Measurements from ENCODE around the gene HELZ. TPM values are rescaled to one million over a fixed set of nuclear protein-coding genes. Genes with fewer than 3 reads are reported as not detected.

The HELZ gene
- total and polyA plus RNA-seq, 2 donors (not counting 1 experiment from before 2014, with no cell fraction given) = 18.9 to 28.1 TPM

GRCh38 chr17:67238991-67239390 is 6.0 kb downstream of the HELZ start:
- H3K36me3 ChIP-seq (ENCODE audit: control insufficient read depth, insufficient read depth, low read length) = peaks cover 2% of the 10 kb centered on the region
- no peak overlapping the region for H3K9ac ChIP-seq (ENCODE audit: insufficient read depth, low read length)
- H3K4me3 ChIP-seq (replicated peaks in 1 of 4; ENCODE audit: control extremely low read depth in 1 of 4, insufficient read depth in 1 of 4, low read depth in 3 of 4, low read length in 4 of 4) = no peak overlapping the region
- no peak overlapping the region for H3K27ac ChIP-seq (ENCODE audit: insufficient read depth, low read length)
- peaks cover 3% of the 10 kb centered on the region for H3K4me1 ChIP-seq (ENCODE audit: control insufficient read depth, extremely low read depth, insufficient read depth, low read length)
- no peak overlapping the region for H3K4me2 ChIP-seq (ENCODE audit: extremely low read depth, insufficient read depth, low read length)
- no peak for TF ChIP-seq CTCF (conservative IDR thresholded peaks at IDR 0.05 in 1 of 2, IDR thresholded peaks at IDR 0.05 in 1 of 2; ENCODE audit: low read depth in 1 of 2, low read length in 2 of 2)
- no peak for TF ChIP-seq EZH2 (IDR thresholded peaks at IDR 0.05; ENCODE audit: low read length, missing control alignments)
- peaks cover 28% of the 10 kb centered on the region for H3K79me2 ChIP-seq (ENCODE audit: control insufficient read depth, insufficient read depth, low read length)
- no peak overlapping the region for H2AFZ ChIP-seq (ENCODE audit: low read length)
- no peaks in the 10 kb centered on the region for H3K9me3 ChIP-seq (ENCODE audit: control insufficient read depth, insufficient read depth, low read depth, low read length)
- H4K20me1 ChIP-seq (ENCODE audit: control insufficient read depth, extremely low read depth, insufficient read depth, low read length) = no peaks in the 10 kb centered on the region
- H3K27me3 ChIP-seq (ENCODE audit: control insufficient read depth, insufficient read depth, low read length) = no peaks in the 10 kb centered on the region
- DNase-seq (ENCODE audit: low read depth in 2 of 2) = peak in 1 of 2 donors; percentile 33

DNA sequence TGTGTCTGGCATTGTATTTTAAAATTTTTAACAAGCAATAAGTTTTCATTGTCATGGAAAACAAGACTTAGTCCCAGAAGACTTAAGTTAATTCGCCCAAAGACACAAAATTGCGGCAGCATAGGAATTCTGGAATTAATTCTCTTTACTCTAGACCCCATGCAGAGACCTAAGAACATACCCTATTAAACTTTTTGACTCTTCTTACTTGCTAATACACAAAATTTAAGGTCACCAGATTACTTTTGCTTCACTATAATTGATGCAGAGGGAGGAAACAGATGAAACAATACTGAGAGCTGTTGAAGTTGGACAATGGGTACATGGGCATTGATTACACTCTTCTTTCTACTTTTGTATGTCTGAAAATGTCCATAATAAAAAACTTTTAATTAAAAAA is 12.6 kb downstream of the HELZ start:
- H3K4me3 ChIP-seq (replicated peaks in 1 of 4; ENCODE audit: control extremely low read depth in 1 of 4, insufficient read depth in 1 of 4, low read depth in 3 of 4, low read length in 4 of 4) = no peak overlapping the region
- no peak overlapping the region for H2AFZ ChIP-seq (ENCODE audit: low read length)
- peaks cover 2% of the 10 kb centered on the region for H3K79me2 ChIP-seq (ENCODE audit: control insufficient read depth, insufficient read depth, low read length)
- no peak for DNase-seq (ENCODE audit: low read depth in 2 of 2)
- H3K36me3 ChIP-seq (ENCODE audit: control insufficient read depth, insufficient read depth, low read length) = peaks cover 2% of the 10 kb centered on the region
- H3K9ac ChIP-seq (ENCODE audit: insufficient read depth, low read length) = no peak overlapping the region
- H3K27me3 ChIP-seq (ENCODE audit: control insufficient read depth, insufficient read depth, low read length) = no peaks in the 10 kb centered on the region
- H3K9me3 ChIP-seq (ENCODE audit: control insufficient read depth, insufficient read depth, low read depth, low read length) = no peaks in the 10 kb centered on the region
- H3K4me1 ChIP-seq (ENCODE audit: control insufficient read depth, extremely low read depth, insufficient read depth, low read length) = peaks cover under 1% of the 10 kb centered on the region
- H3K27ac ChIP-seq (ENCODE audit: insufficient read depth, low read length) = no peak overlapping the region
- TF ChIP-seq EZH2 (IDR thresholded peaks at IDR 0.05; ENCODE audit: low read length, missing control alignments) = no peak
- no peak for TF ChIP-seq CTCF (conservative IDR thresholded peaks at IDR 0.05 in 1 of 2, IDR thresholded peaks at IDR 0.05 in 1 of 2; ENCODE audit: low read depth in 1 of 2, low read length in 2 of 2)
- no peak overlapping the region for H3K4me2 ChIP-seq (ENCODE audit: extremely low read depth, insufficient read depth, low read length)
- no peaks in the 10 kb centered on the region for H4K20me1 ChIP-seq (ENCODE audit: control insufficient read depth, extremely low read depth, insufficient read depth, low read length)

- no peak overlapping the region for H3K4me3 ChIP-seq (replicated peaks in 1 of 4; ENCODE audit: control extremely low read depth in 1 of 4, insufficient read depth in 1 of 4, low read depth in 3 of 4, low read length in 4 of 4)
- no peaks in the 10 kb centered on the region for H3K9me3 ChIP-seq (ENCODE audit: control insufficient read depth, insufficient read depth, low read depth, low read length)
- DNase-seq (ENCODE audit: low read depth in 2 of 2) = no peak
- peaks cover 13% of the 10 kb centered on the region for H3K79me2 ChIP-seq (ENCODE audit: control insufficient read depth, insufficient read depth, low read length)
- H3K4me2 ChIP-seq (ENCODE audit: extremely low read depth, insufficient read depth, low read length) = no peak overlapping the region
- H4K20me1 ChIP-seq (ENCODE audit: control insufficient read depth, extremely low read depth, insufficient read depth, low read length) = no peaks in the 10 kb centered on the region
- no peaks in the 10 kb centered on the region for H3K27me3 ChIP-seq (ENCODE audit: control insufficient read depth, insufficient read depth, low read length)
- H3K9ac ChIP-seq (ENCODE audit: insufficient read depth, low read length) = no peak overlapping the region
- H3K4me1 ChIP-seq (ENCODE audit: control insufficient read depth, extremely low read depth, insufficient read depth, low read length) = peaks cover 2% of the 10 kb centered on the region
- no peak overlapping the region for H3K27ac ChIP-seq (ENCODE audit: insufficient read depth, low read length)
- no peak for TF ChIP-seq EZH2 (IDR thresholded peaks at IDR 0.05; ENCODE audit: low read length, missing control alignments)
- no peak for TF ChIP-seq CTCF (conservative IDR thresholded peaks at IDR 0.05 in 1 of 2, IDR thresholded peaks at IDR 0.05 in 1 of 2; ENCODE audit: low read depth in 1 of 2, low read length in 2 of 2)
- no peak overlapping the region for H2AFZ ChIP-seq (ENCODE audit: low read length)
- no peaks in the 10 kb centered on the region for H3K36me3 ChIP-seq (ENCODE audit: control insufficient read depth, insufficient read depth, low read length)
Observed at GRCh38 chr17:67229109-67229955, 15.7 kb downstream of the HELZ start.

Measured in fibroblast of lung (primary cell).